GM21737 (cell line): ENCODE results near the gene FBXO21.
"Not testable (repeated sequence)": the region's sequence is repeated elsewhere in the genome, so short reads cannot be mapped to it uniquely, and the experiment has no call there.

ENCODE experiments used
- ATAC-seq: cut with Tn5 transposase; IDR thresholded peaks from one replicate; pipeline ENCODE4 v1.9.1; 2021; ENCODE audit warnings: mild to moderate bottlenecking, moderate library complexity; ENCODE audit not compliant: unreplicated experiment

The FBXO21 gene

GRCh38 chr12:117111821-117112595 lies 78.3 kb downstream of the FBXO21 start:
- no peak for ATAC-seq

GRCh38 chr12:117111386-117111785 lies 78.9 kb downstream of the FBXO21 start:
- no peak for ATAC-seq

- ATAC-seq: no peak
These were observed 80.2 kb downstream of the FBXO21 start for GRCh38 chr12:117109943-117110635.

GRCh38 chr12:117105902-117106301 lies 84.4 kb downstream of the FBXO21 start:
- no peak for ATAC-seq

GRCh38 chr12:117104003-117104402 lies 86.3 kb downstream of the FBXO21 start:
- not testable (repeated sequence) for ATAC-seq

GRCh38 chr12:117102800-117103181 lies 87.5 kb downstream of the FBXO21 start:
- no peak for ATAC-seq

- no peak for ATAC-seq
These were observed 88.1 kb downstream of the FBXO21 start for GRCh38 chr12:117101953-117102799.

- no peak for ATAC-seq
These were observed 89.2 kb downstream of the FBXO21 start for GRCh38 chr12:117100851-117101673.

GRCh38 chr12:117100251-117100650 lies 90.0 kb downstream of the FBXO21 start:
- ATAC-seq: no peak

GRCh38 chr12:117098361-117099217 lies 91.7 kb downstream of the FBXO21 start:
- ATAC-seq: peak; percentile 25

- no peak for ATAC-seq
These were observed 92.3 kb downstream of the FBXO21 start for GRCh38 chr12:117098024-117098360.

- ATAC-seq: no peak
These were observed 93.1 kb downstream of the FBXO21 start for GRCh38 chr12:117097159-117097558.

GRCh38 chr12:117096501-117097042 lies 93.7 kb downstream of the FBXO21 start:
- ATAC-seq: no peak

GRCh38 chr12:117095191-117095590 lies 95.1 kb downstream of the FBXO21 start:
- not testable (repeated sequence) for ATAC-seq

- ATAC-seq: no peak
These were observed 96.2 kb downstream of the FBXO21 start for GRCh38 chr12:117093918-117094630.

GRCh38 chr12:117093431-117093830 lies 96.8 kb downstream of the FBXO21 start:
- no peak for ATAC-seq

- ATAC-seq: no peak
These were observed 97.4 kb downstream of the FBXO21 start for GRCh38 chr12:117092886-117093285.

GRCh38 chr12:117092511-117092780 lies 97.8 kb downstream of the FBXO21 start:
- ATAC-seq: no peak
